Measurements from ENCODE around the gene STAC3.
A peak's percentile ranks its signal among the peaks of the same experiment; 100 is the strongest.

The STAC3 gene

GRCh38 chr12:57254506-57255280, 3.7 kb upstream of the STAC3 start:
- DNase-seq (ENCODE audit: low read depth, low spot score), result no peak

GRCh38 chr12:57250541-57250940, 446 bp downstream of the STAC3 start:
- no peak for DNase-seq (ENCODE audit: low read depth, low spot score)

- DNase-seq (ENCODE audit: low read depth, low spot score), result no peak
Observed at GRCh38 chr12:57248934-57249742, 1.8 kb downstream of the STAC3 start.

DNA sequence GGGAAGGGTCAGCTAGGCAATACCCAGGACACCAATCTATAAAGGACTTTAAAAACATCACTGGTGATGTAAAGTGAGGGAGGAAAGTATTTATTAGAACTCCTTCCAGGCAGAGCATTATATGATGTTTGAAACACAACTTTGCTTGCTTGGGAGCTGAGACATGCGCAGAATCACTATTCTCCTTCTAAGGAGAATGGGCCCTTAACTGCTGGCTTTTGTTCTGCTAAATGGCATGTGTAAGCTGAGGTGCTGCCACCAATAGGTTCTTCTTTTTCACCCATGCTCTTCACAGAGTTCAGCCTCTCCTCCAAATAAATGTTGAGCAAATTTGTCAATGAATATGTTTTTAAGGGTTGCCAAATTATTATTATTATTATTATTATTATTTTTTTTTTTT, 3.9 kb downstream of the STAC3 start:
- DNase-seq (ENCODE audit: low read depth, low spot score), result no peak

GRCh38 chr12:57244312-57244696, 6.7 kb downstream of the STAC3 start:
- no peak for DNase-seq (ENCODE audit: low read depth, low spot score)

- peak; percentile 54 for DNase-seq (ENCODE audit: low read depth, low spot score)
Observed at GRCh38 chr12:57243521-57244311, 7.3 kb downstream of the STAC3 start.

DNA sequence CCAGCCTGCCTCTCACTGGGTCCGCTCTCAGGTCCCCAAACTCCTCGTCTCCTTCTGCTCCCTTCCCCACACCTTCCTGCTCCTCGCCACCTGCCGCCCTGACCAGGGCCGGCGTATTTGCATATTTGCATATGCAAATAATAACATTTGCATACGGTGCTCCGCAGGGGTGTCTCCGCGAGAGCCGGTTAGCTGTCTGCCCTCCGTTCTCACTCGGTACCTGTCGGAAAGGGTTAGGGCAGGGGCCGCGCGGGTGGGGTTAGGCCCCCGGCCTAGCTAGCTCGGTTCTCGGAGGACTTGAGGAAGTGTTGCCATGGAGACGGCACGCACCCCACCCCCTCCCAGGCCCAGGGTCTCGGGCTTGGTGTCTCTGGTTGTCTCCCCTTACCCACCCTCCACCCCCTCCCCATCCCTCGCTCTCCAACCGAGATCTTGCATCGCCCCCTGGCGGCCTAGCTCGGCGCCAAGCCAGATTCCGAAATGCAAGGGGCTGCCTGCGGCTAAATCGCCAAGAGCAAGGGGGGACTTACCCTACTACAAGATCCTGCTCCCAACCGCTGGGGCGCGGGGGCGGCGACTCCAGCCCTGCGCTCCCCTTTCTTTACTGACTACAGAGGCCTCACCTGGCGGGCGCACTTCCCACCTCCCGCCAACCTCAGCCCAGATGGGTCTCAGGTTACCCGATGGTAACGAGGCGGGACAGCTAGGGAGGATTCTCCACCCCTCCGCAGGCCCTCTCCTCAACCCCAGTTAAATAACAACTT, 8.1 kb downstream of the STAC3 start:
- no peak for DNase-seq (ENCODE audit: low read depth, low spot score)

DNA sequence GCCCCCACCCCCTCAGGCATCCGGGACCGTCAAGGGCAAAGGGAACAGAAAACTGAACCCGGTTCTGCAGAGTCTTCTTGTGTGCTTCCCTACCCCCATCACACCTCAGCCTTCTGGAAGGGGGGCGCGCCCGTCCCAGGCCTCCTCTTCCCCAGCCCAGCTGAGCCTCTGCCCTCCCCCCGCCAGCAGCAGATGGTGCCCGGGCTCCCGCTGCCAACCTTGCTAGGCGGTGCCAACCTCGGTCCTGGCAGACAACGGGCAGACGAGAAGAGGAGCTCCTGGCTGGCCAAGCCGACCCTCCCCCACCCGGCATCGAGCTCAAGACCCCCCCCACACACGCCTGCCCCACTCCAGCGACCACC, 8.7 kb downstream of the STAC3 start:
- no peak for DNase-seq (ENCODE audit: low read depth, low spot score)

- DNase-seq (ENCODE audit: low read depth, low spot score), result no peak
Observed at GRCh38 chr12:57241402-57242310, 9.3 kb downstream of the STAC3 start.

GRCh38 chr12:57240926-57241401, 10.0 kb downstream of the STAC3 start:
- no peak for DNase-seq (ENCODE audit: low read depth, low spot score)

DNA sequence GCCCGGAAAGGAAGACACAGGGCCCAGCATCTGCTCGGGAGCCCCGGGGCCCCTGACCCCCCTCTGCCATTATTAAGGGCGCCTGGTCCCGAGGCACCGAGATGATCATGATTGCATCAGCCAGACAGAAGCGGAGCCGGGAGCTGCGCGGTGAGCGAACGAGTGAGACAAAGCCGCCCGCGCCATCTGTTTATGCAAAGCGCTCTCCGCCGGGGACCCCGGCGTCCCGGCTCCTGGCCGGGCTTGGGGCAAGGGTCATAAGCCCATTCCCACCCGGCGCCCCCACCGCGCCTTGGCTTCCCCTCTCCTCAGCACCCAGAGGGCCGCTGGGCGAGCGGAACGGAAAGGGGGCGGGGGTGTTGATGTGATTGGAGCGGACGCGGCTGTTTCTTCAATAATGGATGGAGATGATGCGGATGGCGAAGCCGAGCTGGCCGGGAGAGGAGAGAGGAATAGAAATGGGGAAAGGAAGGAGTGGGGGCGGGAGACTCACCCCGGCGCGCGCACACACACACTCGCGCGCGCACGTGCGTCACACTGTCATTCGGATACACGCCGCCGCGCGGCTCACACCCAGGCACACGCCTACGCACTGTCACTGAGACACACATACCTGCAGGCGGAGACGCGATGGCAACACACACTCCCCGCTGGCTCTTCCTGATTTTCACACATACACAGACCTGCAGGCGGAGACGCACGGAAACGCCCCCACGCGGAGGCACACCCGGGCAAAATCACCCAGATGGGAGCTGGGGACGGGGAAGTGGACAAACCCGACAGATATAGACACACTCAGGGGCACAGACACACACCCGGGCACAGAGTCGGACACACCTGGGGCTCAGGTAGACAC, 10.7 kb downstream of the STAC3 start:
- DNase-seq (ENCODE audit: low read depth, low spot score), result peak; percentile 56

- no peak for DNase-seq (ENCODE audit: low read depth, low spot score)
Observed at GRCh38 chr12:57239587-57240065, 11.4 kb downstream of the STAC3 start.

DNA sequence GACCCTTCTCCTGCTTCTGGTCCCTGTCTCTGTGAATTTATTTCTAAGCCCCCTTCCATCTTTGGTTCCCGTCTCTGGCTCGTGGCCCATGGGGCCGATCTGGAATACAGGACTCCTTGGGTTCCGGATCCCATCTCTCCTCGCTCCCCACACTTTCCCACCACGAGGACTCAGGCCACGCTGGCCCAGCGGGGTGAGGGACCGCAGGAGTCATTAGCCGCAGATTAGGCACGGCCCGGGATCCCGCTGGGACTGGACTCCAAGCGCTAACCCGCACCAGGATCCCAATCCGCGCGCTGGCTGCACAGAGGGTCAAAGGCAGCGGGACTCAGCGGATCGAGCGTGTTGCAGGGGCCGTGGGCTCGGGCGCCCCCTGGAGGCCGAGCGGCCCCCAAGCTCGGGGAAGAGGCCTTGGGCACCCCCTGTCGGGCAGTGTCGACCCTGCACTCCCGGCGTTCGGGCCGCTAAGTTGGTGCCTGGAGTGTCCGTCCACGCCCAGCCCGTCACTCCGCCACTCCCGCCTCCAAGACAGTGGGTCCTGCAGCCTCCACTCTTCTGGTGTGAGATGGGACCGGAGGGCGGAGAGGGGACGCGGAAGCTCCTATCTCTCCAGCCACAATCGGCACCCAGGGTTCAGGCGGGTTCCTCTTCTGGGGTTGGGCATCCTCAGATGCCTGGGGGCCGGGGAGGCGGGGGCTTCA, 12.0 kb downstream of the STAC3 start:
- DNase-seq (ENCODE audit: low read depth, low spot score), result peak; percentile 79

- no peak for DNase-seq (ENCODE audit: low read depth, low spot score)
Observed at GRCh38 chr12:57237932-57238853, 12.8 kb downstream of the STAC3 start.

- DNase-seq (ENCODE audit: low read depth, low spot score), result no peak
Observed at GRCh38 chr12:57237596-57237931, 13.4 kb downstream of the STAC3 start.

GRCh38 chr12:57236925-57237595, 13.9 kb downstream of the STAC3 start:
- no peak for DNase-seq (ENCODE audit: low read depth, low spot score)
